T-helper 2 cell treated with Interferon-gamma antibody and Interleukin-4, amounts not matched to agents 100 ng/mL and 5 ng/mL, for 36 hours (primary cell): ENCODE measurements around the gene CDK12. TPM values are rescaled to one million over a fixed set of nuclear protein-coding genes. Genes with fewer than 3 reads are reported as not detected.

Source experiments
- intact Hi-C: fragments of 100-400 bp; cut with micrococcal nuclease; formaldehyde crosslinking; loops from one replicate; pipeline ENCODE4 v1.15.1; 2023
- total RNA-seq: library from RNA; stranded (reverse); gene quantifications from 2 replicates; pipeline ENCODE4 v1.2.3, GENCODE V29; 2022

The CDK12 gene
- total RNA-seq, 1 donor from 2014 or later, result 92.3 TPM

DNA sequence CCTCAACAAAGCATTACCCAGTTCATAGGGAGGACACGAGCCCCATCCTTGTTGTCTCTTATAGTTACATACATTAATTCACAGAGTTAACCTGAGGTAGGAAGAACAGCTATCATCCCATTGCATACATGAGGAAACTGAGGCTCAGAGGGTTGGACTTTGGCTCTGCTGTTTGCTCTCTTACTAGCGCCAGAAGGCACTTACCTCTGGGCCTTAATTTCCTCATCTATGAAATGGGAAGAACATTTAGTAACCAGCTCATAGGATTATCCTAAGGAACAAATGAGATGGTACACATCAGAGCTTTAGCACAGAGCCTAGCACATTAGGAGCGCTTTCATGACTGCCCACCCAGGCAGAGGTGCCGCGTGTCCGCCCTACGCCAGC is 118.8 kb downstream of the CDK12 start:
- intact Hi-C loops, result no loop called here

DNA sequence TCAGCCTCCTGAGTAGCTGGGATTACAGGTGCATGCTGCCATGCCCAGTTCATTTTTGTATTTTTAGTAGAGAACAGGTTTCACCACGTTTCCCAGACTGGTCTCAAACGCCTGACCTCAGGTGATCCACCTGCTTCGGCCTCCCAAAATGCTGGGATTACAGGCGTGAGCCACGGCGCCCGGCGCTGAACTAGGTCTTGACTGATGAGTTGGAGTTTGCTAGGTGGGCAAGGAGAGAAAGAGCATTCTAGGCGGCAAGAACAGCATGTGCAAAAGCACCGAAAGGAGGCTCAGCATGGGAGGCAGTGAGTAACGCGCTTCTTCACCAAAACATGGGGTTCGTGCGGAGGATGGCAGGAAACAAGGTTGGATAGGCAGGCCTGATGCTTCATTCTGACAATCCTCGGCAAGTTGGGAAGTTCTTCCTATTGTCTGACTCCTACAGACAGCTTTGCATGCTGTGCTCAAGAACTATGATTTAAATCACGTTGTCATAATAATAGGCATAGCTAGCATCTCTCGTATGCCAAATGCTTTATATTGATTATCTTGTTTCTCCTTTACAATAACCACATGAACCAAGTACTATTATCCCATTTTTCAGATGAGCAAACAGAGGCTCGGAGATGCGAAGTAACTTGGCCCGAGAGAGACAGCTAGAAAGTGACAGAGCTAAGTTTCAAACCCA is 119.9 kb downstream of the CDK12 start:
- intact Hi-C loops, result no loop called here

DNA sequence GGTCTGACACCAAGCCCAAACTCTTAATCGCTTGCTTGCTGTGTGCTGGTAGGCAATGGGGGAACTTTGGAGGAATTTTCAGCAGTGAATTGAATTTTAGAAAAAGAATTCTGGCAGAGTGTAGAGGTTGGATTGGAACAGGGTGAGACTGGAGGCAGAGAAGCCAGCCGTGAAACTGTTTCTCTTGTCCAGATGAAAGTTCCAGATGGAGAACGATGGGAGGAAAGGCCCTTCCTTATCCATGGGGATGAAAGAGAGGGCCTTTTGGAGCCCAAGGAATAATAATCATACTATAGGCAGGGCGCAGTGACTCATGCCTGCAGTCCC is 120.4 kb downstream of the CDK12 start:
- intact Hi-C loops, result no loop called here

DNA sequence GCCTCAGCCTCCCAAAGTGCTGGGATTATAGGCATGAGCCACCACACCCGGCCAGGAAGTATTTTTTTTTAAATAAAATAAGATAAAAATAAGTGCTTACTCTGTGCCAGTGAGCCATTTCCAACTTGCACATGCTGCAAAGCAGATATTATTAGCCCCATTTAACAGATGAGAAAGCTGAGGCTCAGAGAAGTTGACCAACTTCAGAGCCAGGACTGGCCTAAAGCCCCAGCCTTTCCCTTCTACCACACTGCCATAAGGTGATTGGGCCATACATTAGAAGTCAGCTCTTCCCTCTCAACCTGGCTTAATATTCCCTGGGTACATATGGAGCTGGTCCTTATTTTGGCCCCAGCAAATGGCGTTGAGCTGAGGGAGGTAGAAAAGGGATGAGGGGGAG is 121.4 kb downstream of the CDK12 start:
- intact Hi-C loops, result no loop called here

Other genes with a start within 250 kb of the CDK12 start
- not detected in 2 replicates for gene STAC2, start 235.5 kb upstream of the CDK12 start, total RNA-seq
- gene FBXL20, start 59.9 kb upstream of the CDK12 start, total RNA-seq, result 12.0 and 12.9 TPM in 2 replicates
- gene MED1, start 10.2 kb upstream of the CDK12 start, total RNA-seq, result 57.6 and 60.4 TPM in 2 replicates
- gene NEUROD2, start 146.4 kb downstream of the CDK12 start, total RNA-seq, result not detected in 2 replicates
- gene PPP1R1B, start 165.5 kb downstream of the CDK12 start, total RNA-seq, result not detected in 2 replicates
- 59.3 and 64.4 TPM in 2 replicates for gene STARD3, start 175.7 kb downstream of the CDK12 start, total RNA-seq
- gene TCAP, start 203.9 kb downstream of the CDK12 start, total RNA-seq, result 1.7 and 1.9 TPM in 2 replicates
- gene PNMT, start 207.0 kb downstream of the CDK12 start, total RNA-seq, result not detected in 2 replicates
- 21.6 and 25.5 TPM in 2 replicates for gene PGAP3, start 226.6 kb downstream of the CDK12 start, total RNA-seq
- gene ERBB2, start 238.6 kb downstream of the CDK12 start, total RNA-seq, result 4.4 TPM in 2 replicates